GM12875 (cell line): ENCODE results near the gene SOX6.

Experiments used
- H3K4me3 ChIP-seq: one replicate; pipeline ENCODE4 v1.5.1; 2011; ENCODE audit warnings: low read depth, low read length, control low read depth
- TF ChIP-seq, protein P1 (sequence below): IDR thresholded peaks from 2 replicates; pipeline ENCODE4 v1.5.1; 2011; ENCODE audit warnings: low read depth, mild to moderate bottlenecking, control low read depth, inconsistent platforms, low read length, moderate library complexity, borderline replicate concordance; ENCODE audit not compliant: insufficient read depth

Gene SOX6

DNA sequence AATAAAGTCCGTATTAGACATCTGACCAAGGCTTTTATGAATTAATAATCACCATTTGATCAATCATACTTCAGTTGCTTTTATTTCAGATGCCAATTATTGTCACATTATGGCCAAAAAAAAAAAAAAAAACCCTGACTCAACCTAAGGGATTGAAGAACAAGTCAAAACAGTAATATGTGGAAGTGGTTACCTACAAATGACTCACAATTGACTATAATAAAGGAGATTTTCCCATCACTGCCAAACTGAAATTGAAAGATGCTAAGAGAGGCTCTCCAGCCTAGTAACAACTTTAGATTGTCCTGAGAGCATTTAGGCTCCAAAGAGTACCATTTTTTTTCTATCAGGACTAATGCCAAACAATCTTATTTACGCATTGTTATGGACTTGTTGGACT lies 35.2 kb downstream of the SOX6 start:
- TF ChIP-seq, protein P1, sequence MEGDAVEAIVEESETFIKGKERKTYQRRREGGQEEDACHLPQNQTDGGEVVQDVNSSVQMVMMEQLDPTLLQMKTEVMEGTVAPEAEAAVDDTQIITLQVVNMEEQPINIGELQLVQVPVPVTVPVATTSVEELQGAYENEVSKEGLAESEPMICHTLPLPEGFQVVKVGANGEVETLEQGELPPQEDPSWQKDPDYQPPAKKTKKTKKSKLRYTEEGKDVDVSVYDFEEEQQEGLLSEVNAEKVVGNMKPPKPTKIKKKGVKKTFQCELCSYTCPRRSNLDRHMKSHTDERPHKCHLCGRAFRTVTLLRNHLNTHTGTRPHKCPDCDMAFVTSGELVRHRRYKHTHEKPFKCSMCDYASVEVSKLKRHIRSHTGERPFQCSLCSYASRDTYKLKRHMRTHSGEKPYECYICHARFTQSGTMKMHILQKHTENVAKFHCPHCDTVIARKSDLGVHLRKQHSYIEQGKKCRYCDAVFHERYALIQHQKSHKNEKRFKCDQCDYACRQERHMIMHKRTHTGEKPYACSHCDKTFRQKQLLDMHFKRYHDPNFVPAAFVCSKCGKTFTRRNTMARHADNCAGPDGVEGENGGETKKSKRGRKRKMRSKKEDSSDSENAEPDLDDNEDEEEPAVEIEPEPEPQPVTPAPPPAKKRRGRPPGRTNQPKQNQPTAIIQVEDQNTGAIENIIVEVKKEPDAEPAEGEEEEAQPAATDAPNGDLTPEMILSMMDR, result no peak
- no peak overlapping the region for H3K4me3 ChIP-seq

DNA sequence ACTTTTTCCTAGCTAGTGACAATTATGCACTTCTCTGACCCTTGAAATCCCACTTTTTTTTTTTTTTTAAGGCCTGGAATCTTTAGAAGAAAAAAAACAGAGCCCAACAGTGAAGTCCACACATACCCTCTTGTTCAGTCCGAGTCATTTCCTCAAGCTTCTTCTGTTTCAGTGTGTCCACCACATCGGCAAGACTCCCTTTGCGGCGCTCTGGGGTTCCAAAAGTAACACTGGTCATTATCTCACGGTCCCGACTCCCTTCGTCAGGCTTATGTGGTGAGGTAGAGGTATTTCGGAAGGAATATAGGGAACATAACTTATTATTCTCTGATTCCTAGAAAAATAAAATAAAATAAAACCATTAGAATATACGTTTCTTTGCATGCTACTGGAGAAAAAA lies 38.0 kb downstream of the SOX6 start:
- TF ChIP-seq, protein P1, result no peak
- no peak overlapping the region for H3K4me3 ChIP-seq

DNA sequence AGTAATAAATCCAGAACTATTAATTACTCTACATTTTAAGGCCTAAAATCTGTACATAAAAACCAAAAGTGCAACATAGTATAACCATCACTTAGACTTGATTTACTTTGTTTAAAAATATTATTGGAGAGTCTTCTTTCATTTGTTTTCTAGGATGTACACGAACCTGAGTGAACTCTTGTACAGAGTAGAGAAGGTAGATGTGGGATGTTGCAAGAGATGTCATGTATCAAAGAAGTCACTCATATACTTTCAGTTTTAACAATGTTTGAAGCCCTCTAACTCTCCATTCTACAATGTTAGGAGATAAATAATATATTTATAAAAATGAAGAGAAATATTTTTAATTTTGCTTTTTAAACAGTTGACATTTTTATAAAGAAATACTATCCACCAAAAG lies 38.6 kb downstream of the SOX6 start:
- H3K4me3 ChIP-seq, result no peak overlapping the region
- TF ChIP-seq, protein P1, result no peak

DNA sequence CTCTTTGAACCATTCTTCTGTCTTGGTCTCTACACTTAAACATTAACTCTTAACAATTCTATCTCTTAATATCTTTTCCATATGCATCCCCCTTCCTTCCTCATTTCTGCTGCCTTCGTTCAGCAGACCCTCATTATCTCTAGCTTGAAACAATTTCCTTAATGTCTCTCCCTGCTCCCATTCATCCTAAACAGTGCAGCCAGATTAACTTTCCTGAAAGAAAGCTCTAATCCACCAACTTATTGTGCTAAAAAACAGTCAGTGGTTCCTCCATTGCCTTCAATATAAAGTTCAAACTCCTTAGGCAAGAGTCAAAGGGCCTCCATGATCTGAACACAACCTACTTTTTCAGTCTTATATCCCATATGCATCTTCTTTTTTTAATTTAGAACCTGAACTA lies 42.5 kb downstream of the SOX6 start:
- H3K4me3 ChIP-seq, result no peak overlapping the region
- TF ChIP-seq, protein P1, result no peak

DNA sequence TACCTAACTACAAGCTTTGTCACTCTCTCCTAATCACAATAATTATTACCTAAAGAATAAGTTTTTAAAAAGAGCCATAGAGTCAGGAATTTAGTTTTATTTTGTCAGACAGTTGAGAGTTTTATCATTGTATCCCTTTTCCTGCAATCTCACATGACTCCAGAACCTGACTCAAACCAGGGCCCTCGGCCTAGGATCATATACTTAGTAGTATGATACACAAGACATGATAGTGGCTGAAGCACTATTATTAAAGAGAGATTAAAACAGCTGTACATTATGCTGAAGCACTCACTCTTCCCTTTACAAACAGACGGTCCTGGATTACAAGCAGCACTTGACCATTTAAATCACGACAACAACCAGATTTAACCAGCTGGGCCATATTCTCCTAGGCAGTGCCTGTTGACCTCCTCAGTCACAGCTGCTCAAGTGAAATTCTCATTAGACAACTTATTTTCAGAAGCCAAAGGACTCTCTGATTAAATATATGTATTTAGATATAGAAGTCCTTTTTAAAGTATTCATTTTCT lies 44.0 kb downstream of the SOX6 start:
- no peak overlapping the region for H3K4me3 ChIP-seq
- TF ChIP-seq, protein P1, result no peak

DNA sequence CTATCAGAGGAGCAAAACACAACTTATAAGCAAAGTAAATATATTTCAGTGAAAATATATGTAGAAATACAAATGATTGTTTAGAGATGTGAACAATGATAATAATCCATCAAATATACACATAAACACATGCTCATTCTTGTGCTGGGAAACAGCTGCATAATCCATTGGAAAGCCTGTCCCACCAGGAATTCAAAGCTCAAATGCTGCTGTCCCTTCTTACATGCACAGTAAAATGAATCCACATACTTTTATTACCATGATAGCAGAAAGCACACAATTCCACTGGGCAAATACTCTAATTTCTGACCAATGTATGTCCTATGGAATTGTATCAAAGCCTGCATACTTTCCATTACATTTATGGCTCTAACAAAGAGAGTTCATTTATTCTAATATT lies 44.5 kb downstream of the SOX6 start:
- TF ChIP-seq, protein P1, result no peak
- no peak overlapping the region for H3K4me3 ChIP-seq

DNA sequence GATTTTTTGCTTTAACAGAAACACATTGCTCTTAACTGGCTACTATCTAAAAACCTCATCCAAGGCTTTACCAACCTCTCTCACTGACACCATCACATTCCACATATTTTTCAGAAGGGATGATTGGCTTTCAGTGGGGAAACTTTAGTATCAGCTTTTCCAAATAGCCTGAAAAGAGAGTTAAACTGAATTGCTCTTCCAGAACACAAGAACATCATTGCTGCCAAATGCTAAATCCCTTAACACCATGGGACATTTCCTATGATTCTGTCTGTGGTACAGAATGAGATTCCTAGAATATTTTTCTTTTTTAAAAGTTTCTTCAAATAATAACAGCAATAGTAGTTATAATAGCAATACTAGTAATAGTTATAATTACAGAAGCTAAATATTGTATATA lies 45.4 kb downstream of the SOX6 start:
- no peak overlapping the region for H3K4me3 ChIP-seq
- TF ChIP-seq, protein P1, result no peak
